Stimulated activated CD8-positive, alpha-beta memory T cell treated with anti-CD3 and anti-CD28 coated beads, Interleukin-12 subunit alpha, Interleukin-12 subunit beta, amount 100 ng/mL, for 24 hours (primary cell): ENCODE results near the gene BTG1.

ENCODE experiments used
- DNase-seq: peaks from one replicate; pipeline ENCODE4 v3.0.0-alpha.2; 2020; ENCODE audit errors: extremely low read depth

BTG1 gene

GRCh38 chr12:92133795-92134637 is 11.6 kb downstream of the BTG1 start:
- no peak for DNase-seq

DNA sequence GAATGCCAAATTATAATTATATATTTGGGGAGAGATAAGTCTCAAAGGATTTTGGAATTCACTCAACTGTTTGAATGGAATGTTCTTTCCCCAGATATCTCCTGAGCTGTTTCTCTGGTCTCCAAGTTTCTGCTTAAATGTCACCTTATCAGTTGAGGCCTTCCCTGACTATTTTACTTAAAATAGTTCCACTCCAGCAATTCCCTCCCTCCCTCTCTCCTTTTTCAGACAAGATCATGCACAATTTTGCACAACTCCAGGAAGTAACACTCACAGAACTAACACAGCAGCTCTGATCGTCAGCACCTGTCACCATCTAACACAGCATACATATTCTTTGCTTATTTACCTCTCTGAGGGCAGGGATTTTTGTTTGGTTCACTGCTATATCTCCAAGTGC is 12.5 kb downstream of the BTG1 start:
- DNase-seq = no peak

DNA sequence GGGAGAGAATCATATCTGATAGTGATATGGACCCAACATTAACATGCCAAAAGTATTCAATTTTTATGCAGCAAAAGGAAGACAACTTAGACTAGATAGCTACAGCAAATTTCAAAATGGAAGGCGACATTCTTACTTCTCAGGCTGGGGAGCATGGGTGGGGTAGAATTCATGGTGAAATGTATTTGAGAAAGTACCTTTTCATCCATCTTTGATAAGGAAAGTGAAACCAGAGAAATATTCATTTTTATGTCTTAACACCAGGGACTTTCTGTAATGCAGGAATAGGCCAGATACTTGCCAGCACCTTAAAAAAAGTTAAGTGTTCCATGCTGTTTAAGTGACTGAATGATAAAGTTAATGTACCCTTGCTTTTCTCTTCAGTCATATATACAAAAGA is 13.4 kb downstream of the BTG1 start:
- no peak for DNase-seq

GRCh38 chr12:92130999-92131398 is 14.6 kb downstream of the BTG1 start:
- no peak for DNase-seq

DNA sequence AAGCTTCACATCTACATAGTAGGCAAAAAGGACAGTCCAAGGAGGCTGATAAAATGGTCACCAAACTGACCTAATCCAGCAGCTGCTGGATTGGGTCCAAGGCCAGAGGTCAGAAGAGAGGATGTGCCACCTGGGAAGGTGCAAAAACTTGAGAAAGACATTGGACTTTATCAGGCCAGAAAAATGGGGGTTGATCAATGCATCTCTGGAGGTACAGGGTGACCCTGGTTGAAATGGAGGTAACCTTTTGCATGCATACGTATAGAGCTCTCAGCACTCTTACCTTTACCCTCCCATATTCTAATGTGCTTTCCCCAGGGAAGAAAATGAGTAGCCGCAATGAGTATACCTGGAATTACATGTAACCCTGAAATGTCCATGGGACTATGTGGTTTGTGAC is 16.0 kb downstream of the BTG1 start:
- DNase-seq = no peak

DNA sequence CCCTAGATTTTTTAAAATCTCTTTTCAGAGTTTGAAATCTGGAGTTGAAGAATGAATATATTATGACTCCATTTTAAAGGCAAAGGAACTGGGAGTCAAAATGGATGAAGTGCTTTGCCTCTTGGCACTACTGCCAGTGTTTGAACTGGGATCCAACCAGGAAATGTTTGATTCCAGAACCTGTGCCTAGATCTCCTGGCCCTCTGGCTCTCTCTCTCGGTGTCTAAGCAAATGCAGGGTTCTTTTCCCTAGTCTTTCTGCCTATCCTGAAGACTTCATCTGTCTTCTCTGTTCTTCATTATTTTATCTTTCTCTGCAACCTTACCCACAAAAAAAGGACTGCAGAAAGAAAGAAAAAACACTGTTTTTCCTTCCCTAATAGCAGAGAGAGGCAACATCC is 17.0 kb downstream of the BTG1 start:
- DNase-seq = no peak

DNA sequence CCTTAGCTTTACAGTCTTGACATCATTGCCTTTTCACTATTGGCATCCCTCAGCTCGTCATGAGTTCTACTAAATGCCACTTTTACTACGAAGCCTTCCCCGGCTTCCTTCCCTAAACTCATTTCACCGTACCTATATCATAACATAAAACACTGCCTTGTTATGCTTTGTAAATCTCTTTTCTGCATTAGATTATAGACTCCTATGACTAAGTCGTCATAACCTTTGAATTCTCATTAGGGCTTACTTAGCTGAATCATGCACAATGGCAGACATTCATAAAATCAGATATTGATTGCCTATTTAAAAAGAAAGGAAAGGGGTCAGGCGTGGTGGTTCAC is 21.0 kb downstream of the BTG1 start:
- DNase-seq = no peak

DNA sequence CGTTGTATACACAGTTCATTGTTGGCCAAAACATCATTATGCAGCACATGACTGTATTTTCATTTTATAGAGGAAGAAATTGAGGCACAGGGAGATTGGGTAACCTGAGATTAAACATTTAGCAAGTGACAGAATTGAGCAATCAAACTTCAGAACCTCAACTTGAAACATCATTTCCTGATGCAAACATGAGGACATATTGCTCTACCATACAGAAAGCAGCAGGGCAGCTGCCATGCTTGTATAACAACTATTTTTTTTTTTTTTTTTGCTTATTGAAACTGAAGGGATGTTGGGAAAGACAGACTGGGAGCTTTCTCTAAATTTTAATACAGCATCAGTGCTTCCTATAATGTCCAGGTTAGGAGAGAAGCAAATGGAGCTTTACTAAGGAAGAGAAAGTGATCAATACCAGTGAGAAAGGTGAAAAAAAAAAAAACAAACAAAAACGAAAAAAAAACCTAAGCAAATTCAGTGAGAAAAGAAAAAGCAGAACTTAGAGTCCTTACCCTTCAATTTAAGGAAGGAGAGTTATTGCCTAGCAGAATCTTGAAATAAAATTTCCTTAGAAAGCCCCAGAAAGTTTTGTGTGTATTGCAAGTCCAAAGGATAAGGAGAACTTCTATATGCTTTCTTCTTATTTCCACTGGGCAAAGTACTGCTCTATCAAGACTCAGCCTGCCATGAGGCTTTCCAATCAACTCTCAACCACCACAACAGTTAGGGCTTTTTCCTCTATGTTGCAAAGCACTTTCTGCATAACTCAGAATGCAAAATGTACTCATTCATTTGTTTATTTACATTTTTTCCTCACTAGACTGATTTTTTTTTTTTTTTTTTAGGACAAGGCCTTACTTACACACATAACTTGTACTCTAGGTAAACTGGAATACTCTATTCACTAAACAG is 21.6 kb downstream of the BTG1 start:
- no peak for DNase-seq

- DNase-seq = no peak
These were observed 22.5 kb downstream of the BTG1 start for GRCh38 chr12:92122941-92123779.

DNA sequence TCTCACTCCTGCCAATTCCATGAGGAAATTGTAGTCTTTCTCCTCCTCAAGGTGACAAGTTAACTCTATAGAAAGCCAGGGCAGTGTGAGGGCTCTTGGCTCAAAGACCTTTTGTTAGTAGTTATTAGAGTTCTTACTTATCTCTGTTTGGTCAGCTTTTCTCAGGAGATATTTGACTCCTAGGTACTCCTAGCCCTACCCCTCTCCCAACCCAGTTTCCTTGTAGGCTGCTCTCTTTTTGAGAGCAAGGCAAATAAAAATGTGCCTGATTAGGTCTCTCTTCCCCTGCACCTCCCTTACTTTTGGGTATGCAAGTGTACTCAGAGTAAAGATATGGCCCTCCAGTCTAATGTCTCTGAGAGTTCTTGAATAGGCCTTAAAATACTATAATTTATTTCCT is 23.8 kb downstream of the BTG1 start:
- DNase-seq = no peak

GRCh38 chr12:92118826-92119536 is 26.7 kb downstream of the BTG1 start:
- DNase-seq = no peak

GRCh38 chr12:92114834-92115233 is 30.8 kb downstream of the BTG1 start:
- no peak for DNase-seq

DNA sequence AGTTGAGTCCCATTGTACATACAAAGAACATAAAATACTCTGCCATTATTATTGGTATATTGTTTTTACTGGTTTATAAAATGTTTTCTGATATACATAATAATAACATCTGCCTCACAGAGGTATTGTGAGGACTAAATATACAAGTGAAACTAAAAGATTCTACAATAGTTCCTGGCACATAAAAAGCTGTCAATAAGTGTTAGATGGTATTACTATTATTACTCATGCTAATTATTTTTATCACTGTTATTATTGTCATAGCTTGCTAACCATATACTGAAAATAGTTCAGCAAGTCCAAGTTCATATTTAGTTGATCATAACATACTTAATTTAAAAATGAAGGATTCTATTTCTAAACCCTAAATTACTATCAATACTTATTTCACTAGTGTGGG is 34.4 kb downstream of the BTG1 start:
- no peak for DNase-seq

- DNase-seq = no peak
These were observed 35.5 kb downstream of the BTG1 start for GRCh38 chr12:92110083-92110640.

- no peak for DNase-seq
These were observed 36.0 kb downstream of the BTG1 start for GRCh38 chr12:92109613-92110012.

- no peak for DNase-seq
These were observed 37.0 kb downstream of the BTG1 start for GRCh38 chr12:92108651-92109050.

DNA sequence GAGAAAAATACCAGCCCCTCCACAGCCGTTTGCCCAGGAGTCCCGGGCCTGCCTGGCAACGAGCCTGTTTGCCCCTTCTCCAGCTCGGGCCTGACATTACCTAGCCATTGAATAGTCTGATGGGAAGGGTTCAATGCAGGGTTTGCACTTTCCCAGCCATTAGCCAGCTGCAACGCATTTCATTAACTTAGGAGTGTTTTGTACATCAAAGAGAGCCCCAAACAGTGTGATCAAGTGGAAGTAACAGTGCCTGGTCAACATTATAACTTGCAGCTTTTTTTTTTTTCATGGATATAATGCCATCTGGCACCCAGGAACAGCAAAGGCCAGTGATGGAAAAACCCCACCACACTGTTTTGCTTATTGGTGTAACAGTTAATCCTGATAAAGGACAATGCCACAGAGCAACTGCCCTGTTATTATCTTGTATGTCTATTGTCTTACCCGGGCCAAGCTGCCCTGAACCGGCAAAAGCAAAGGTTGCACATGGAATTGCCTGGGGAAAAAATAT is 38.0 kb downstream of the BTG1 start:
- DNase-seq = no peak

- DNase-seq = no peak
These were observed 38.6 kb downstream of the BTG1 start for GRCh38 chr12:92107094-92107493.

DNA sequence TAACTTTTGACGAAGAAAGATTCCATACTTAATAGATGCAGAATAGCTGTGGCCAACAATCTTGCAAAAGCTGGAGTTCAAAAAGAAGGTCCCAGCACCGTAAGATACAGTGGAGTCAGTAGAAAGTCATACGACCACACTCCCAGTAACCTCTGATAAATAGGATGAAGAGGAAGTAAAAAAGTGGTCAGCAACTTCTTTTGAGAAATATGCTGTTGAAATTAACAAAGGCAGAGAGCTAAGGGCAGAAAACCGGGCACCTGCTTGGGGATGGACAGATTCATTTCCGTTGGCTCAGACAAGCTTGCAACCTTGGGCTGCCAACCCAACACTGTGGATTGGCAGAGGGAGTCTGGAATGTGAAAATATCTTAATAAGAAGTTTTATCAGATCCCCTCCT is 40.0 kb downstream of the BTG1 start:
- no peak for DNase-seq

GRCh38 chr12:92105110-92105509 is 40.5 kb downstream of the BTG1 start:
- DNase-seq = no peak

DNA sequence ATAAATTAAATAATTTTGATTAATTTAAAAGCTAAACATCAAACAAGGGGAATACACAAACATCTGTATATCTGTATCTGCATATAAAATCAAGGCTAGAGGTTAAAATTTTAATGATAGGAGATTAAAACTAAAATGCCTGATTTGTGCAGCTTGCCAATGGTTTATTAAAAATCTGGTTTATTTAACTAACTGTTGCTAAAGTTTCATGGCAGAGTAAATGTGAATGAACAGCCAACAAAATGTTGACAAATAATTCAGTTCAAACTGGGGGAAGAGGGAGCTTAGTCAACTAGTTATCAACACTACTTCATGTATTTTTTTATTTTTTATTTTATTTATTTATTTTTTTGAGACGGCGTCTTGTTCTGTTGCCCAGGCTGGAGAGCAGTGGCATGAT is 43.0 kb downstream of the BTG1 start:
- no peak for DNase-seq
